DND-41 (cell line): ENCODE measurements around the gene EIF2B1.

Source experiments
- EZH2 ChIP-seq: IDR thresholded peaks from 3 replicates; pipeline ENCODE4 v1.6.1; 2012; ENCODE audit warnings: borderline replicate concordance, low read depth, mild to moderate bottlenecking, moderate library complexity, low read length, inconsistent platforms; ENCODE audit not compliant: severe bottlenecking
- TF ChIP-seq, protein P1 (sequence below): IDR thresholded peaks from 2 replicates; pipeline ENCODE4 v1.5.1; 2012; ENCODE audit warnings: borderline replicate concordance, low read length, moderate library complexity, mild to moderate bottlenecking; ENCODE audit not compliant: poor library complexity, severe bottlenecking; ENCODE audit errors: extremely low read depth

DNA sequence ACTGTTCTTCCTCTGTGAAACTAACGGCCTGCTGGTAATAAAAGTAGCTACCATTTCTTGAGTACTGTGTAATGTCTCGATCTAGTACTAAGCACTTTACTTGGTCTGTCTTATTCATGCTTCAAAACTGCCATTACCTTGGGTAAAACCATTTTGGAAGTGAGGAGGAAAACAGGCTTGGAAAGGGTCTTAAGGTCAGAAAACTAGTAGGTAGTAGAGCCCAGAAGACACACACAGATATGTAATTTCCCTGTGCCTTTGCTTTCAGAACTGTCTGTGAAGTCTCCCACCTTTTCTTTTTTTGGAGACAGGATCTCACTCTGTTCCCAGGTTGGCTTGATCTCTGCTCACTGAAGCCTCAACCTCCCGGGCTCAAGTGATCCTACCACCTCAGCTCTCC, 35.0 kb downstream of the EIF2B1 start:
- TF ChIP-seq, protein P1, sequence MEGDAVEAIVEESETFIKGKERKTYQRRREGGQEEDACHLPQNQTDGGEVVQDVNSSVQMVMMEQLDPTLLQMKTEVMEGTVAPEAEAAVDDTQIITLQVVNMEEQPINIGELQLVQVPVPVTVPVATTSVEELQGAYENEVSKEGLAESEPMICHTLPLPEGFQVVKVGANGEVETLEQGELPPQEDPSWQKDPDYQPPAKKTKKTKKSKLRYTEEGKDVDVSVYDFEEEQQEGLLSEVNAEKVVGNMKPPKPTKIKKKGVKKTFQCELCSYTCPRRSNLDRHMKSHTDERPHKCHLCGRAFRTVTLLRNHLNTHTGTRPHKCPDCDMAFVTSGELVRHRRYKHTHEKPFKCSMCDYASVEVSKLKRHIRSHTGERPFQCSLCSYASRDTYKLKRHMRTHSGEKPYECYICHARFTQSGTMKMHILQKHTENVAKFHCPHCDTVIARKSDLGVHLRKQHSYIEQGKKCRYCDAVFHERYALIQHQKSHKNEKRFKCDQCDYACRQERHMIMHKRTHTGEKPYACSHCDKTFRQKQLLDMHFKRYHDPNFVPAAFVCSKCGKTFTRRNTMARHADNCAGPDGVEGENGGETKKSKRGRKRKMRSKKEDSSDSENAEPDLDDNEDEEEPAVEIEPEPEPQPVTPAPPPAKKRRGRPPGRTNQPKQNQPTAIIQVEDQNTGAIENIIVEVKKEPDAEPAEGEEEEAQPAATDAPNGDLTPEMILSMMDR = no peak
- TF ChIP-seq EZH2 = no peak
